ENCODE results near the gene GNG12. TPM values are rescaled to one million over a fixed set of nuclear protein-coding genes. Genes with fewer than 3 reads are reported as not detected.

GNG12 gene
- total RNA-seq, 8 experiments from 2014 or later: 8.6 to 146 (median 51.7) TPM

- ATAC-seq (replicated peaks in 6 of 8): no peak
- in situ Hi-C loops (cut with MboI; ENCODE audit: low pct_unique_long_range_greater_than_20kb in 2 of 9, low sequenced_read_pairs in 9 of 9, unreplicated experiment in 9 of 9): no loop called here
- no peak overlapping the region for H3K27ac ChIP-seq
- H3K4me1 ChIP-seq (replicated peaks in 1 of 2): peaks cover 10 to 25% of the 10 kb centered on the region in 2 donors
- H3K4me3 ChIP-seq: no peak overlapping the region
- WGBS, 10 experiments: 71 to 95% (median 82%) methylated on average over 1 to 7 of the region's 7 CpGs
Observed at GRCh38 chr1:67788904-67789303, 44.4 kb downstream of the GNG12 start.

GRCh38 chr1:67788238-67788790, 45.0 kb downstream of the GNG12 start:
- in situ Hi-C loops (cut with MboI; ENCODE audit: low pct_unique_long_range_greater_than_20kb in 2 of 9, low sequenced_read_pairs in 9 of 9, unreplicated experiment in 9 of 9): no loop called here
- Histone ChIP-seq H3K4me1 (replicated peaks in 1 of 2) (peaks cover 10 to 19% of the 10 kb centered on the region in 2 donors), H3K27ac (no peak overlapping the region), H3K4me3 (no peak overlapping the region)
- peak in 2 of 8 experiments; percentile 24 to 51 for ATAC-seq (replicated peaks in 6 of 8)
- 33 to 100% (median 77%) methylated on average over 3 to 5 of the region's 5 CpGs; no CpG with 5 or more reads in 1 of the 10 experiments for WGBS, 10 experiments

GRCh38 chr1:67787746-67788145, 45.5 kb downstream of the GNG12 start:
- H3K4me1 ChIP-seq (replicated peaks in 1 of 2): peaks cover 5 to 15% of the 10 kb centered on the region in 2 donors
- H3K4me3 ChIP-seq: no peak overlapping the region
- H3K27ac ChIP-seq: no peak overlapping the region
- WGBS, 10 experiments: 44 to 100% (median 89%) methylated on average over 1 to 2 of the region's 2 CpGs; no CpG with 5 or more reads in 2 of the 10 experiments
- in situ Hi-C loops (cut with MboI; ENCODE audit: low pct_unique_long_range_greater_than_20kb in 2 of 9, low sequenced_read_pairs in 9 of 9, unreplicated experiment in 9 of 9): no loop called here
- ATAC-seq (replicated peaks in 6 of 8): peak in 1 of 8 experiments; percentile 17

GRCh38 chr1:67785847-67786753, 47.2 kb downstream of the GNG12 start:
- 13 to 100% (median 87%) methylated on average over 1 to 4 of the region's 4 CpGs; no CpG with 5 or more reads in 1 of the 10 experiments for WGBS, 10 experiments
- in situ Hi-C loops (cut with MboI; ENCODE audit: low pct_unique_long_range_greater_than_20kb in 2 of 9, low sequenced_read_pairs in 9 of 9, unreplicated experiment in 9 of 9): no loop called here
- H3K4me1 ChIP-seq (replicated peaks in 1 of 2): no peaks in the 10 kb centered on the region
- no peak for ATAC-seq (replicated peaks in 6 of 8)
- no peak overlapping the region for H3K4me3 ChIP-seq
- no peak overlapping the region for H3K27ac ChIP-seq

DNA sequence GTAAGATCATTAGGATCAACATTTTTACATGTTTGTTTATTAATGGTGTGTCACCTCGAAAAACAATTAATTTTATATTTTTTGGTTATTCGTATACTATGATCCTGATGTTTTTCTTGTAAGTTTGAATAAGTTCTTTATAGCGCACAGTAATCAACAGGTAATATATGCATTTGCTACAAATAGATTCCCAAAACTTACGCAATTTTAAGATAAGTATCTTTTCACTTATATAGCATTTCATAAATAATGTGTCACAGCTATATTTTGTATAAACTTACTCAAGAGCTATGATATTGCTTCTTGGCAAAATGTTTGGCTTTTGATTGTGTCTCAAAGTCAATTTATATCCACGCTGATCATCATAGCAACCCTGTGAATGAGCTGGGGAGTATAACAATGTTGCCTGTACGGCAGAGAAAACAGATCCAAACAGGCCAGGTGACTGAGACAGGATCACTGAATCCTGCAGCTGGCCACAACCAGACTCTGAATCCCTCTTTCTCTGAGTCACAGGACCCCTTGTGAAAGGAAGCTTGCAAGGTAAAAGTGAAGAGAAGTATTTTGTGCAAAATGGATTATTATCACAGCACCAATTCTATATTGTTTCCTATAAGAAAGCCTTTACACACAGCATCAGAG, 48.6 kb downstream of the GNG12 start:
- in situ Hi-C loops (cut with MboI; ENCODE audit: low pct_unique_long_range_greater_than_20kb in 2 of 9, low sequenced_read_pairs in 9 of 9, unreplicated experiment in 9 of 9): no loop called here
- WGBS, 10 experiments: 86 to 100% (median 94%) methylated on average over 1 to 6 of the region's 6 CpGs
- Histone ChIP-seq H3K4me3 (no peak overlapping the region), H3K27ac (no peak overlapping the region), H3K4me1 (replicated peaks in 1 of 2) (no peaks in the 10 kb centered on the region)
- peak in 1 of 8 experiments; percentile 49 for ATAC-seq (replicated peaks in 6 of 8)

DNA sequence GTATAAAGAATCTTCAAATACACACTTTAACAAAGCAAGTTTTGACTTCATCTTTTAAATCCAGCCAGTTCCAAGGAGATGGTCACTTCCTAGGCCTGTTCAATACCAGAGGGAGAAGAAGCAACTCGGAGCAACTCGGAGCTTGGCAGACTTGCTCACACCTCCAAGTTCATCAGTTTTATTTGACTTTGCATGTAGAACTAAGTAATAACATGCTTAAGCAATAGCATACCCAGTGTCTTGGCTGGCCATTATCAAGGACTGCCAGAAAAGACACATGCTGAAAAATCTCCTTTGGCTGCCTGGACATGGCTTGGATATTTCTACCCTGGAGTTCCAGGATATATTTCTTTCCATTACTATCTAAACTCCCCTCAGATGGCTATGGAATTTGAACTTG, 52.6 kb downstream of the GNG12 start:
- in situ Hi-C loops (cut with MboI; ENCODE audit: low pct_unique_long_range_greater_than_20kb in 2 of 9, low sequenced_read_pairs in 9 of 9, unreplicated experiment in 9 of 9): no loop called here
- no peak overlapping the region for H3K4me3 ChIP-seq
- H3K4me1 ChIP-seq (replicated peaks in 1 of 2): no peaks in the 10 kb centered on the region
- ATAC-seq (replicated peaks in 6 of 8): no peak
- no peak overlapping the region for H3K27ac ChIP-seq
- WGBS, 10 experiments: 50 to 100% (median 92%) methylated on average over 1 to 2 of the region's 2 CpGs; no CpG with 5 or more reads in 2 of the 10 experiments

- in situ Hi-C loops (cut with MboI; ENCODE audit: low pct_unique_long_range_greater_than_20kb in 2 of 9, low sequenced_read_pairs in 9 of 9, unreplicated experiment in 9 of 9): loop anchor here in 1 of 9 experiments (10.0 kb wide), 1 partner anchor 47 kb away; no protein-coding TSS in a partner anchor
- no peak overlapping the region for H3K4me3 ChIP-seq
- no peak overlapping the region for H3K27ac ChIP-seq
- 18 to 98% (median 61%) methylated on average over 3 to 4 of the region's 4 CpGs; no CpG with 5 or more reads in 1 of the 10 experiments for WGBS, 10 experiments
- no peaks in the 10 kb centered on the region for H3K4me1 ChIP-seq (replicated peaks in 1 of 2)
- ATAC-seq (replicated peaks in 6 of 8): peak in 1 of 8 experiments; percentile 29
Observed at GRCh38 chr1:67777440-67777839, 55.8 kb downstream of the GNG12 start.

GRCh38 chr1:67777016-67777415, 56.3 kb downstream of the GNG12 start:
- no peak for ATAC-seq (replicated peaks in 6 of 8)
- Histone ChIP-seq H3K4me3 (no peak overlapping the region), H3K27ac (no peak overlapping the region), H3K4me1 (replicated peaks in 1 of 2) (no peaks in the 10 kb centered on the region)
- in situ Hi-C loops (cut with MboI; ENCODE audit: low pct_unique_long_range_greater_than_20kb in 2 of 9, low sequenced_read_pairs in 9 of 9, unreplicated experiment in 9 of 9): loop anchor here in 1 of 9 experiments (10.0 kb wide), 1 partner anchor 48 kb away; no protein-coding TSS in a partner anchor

- ATAC-seq (replicated peaks in 6 of 8): no peak
- whole genome bisulfite sequencing, 10 experiments: 80 to 100% (median 93%) methylated on average over 1 to 4 of the region's 4 CpGs; no CpG with 5 or more reads in 1 of the 10 experiments
- Histone ChIP-seq H3K27ac (no peak overlapping the region), H3K4me1 (replicated peaks in 1 of 2) (no peaks in the 10 kb centered on the region), H3K4me3 (no peak overlapping the region)
- in situ Hi-C loops (cut with MboI; ENCODE audit: low pct_unique_long_range_greater_than_20kb in 2 of 9, low sequenced_read_pairs in 9 of 9, unreplicated experiment in 9 of 9): loop anchor here in 4 of 9 experiments (10.0 to 25.0 kb wide), 3 partner anchors 51 to 339 kb away; no protein-coding TSS in a partner anchor
Observed at GRCh38 chr1:67773462-67773861, 59.8 kb downstream of the GNG12 start.

GRCh38 chr1:67771749-67772148, 61.5 kb downstream of the GNG12 start:
- 0 to 75% (median 0%) methylated on average over 1 of the region's 1 CpG; no CpG with 5 or more reads in 3 of the 10 experiments for WGBS, 10 experiments
- H3K4me3 ChIP-seq: no peak overlapping the region
- ATAC-seq (replicated peaks in 6 of 8): peak in 2 of 8 experiments; percentile 38 to 75
- no peak overlapping the region for H3K27ac ChIP-seq
- in situ Hi-C loops (cut with MboI; ENCODE audit: low pct_unique_long_range_greater_than_20kb in 2 of 9, low sequenced_read_pairs in 9 of 9, unreplicated experiment in 9 of 9): loop anchor here in 4 of 9 experiments (10.0 to 25.0 kb wide), 3 partner anchors 53 to 341 kb away; no protein-coding TSS in a partner anchor
- H3K4me1 ChIP-seq (replicated peaks in 1 of 2): peaks cover 2 to 4% of the 10 kb centered on the region in 2 donors

DNA sequence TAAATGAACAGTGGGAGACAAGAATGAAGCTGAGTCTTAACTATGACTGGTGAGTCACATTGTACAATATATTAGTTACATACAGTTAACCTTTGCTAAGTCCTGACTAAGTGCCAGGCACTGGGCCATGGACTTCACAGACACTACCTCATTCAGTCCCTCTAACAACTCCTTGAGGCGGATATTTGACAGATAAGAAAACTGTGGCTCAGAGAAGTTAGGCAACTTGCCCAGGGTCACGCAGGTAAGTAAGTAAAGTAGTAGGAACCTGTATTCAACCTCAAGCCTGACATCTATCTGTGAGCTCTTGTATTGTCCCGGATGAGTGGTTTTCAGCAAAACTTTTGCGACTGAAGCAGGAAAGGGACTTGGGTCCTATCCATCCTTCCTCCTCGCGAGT, 62.1 kb downstream of the GNG12 start:
- Histone ChIP-seq H3K4me1 (replicated peaks in 1 of 2) (peaks cover 7 to 9% of the 10 kb centered on the region in 2 donors), H3K4me3 (no peak overlapping the region), H3K27ac (no peak overlapping the region)
- WGBS, 10 experiments: 67 to 100% (median 90%) methylated on average over 2 to 6 of the region's 6 CpGs
- peak in 1 of 8 experiments; percentile 6 for ATAC-seq (replicated peaks in 6 of 8)
- in situ Hi-C loops (cut with MboI; ENCODE audit: low pct_unique_long_range_greater_than_20kb in 2 of 9, low sequenced_read_pairs in 9 of 9, unreplicated experiment in 9 of 9): loop anchor here in 4 of 9 experiments (10.0 to 25.0 kb wide), 3 partner anchors 54 to 341 kb away; no protein-coding TSS in a partner anchor

DNA sequence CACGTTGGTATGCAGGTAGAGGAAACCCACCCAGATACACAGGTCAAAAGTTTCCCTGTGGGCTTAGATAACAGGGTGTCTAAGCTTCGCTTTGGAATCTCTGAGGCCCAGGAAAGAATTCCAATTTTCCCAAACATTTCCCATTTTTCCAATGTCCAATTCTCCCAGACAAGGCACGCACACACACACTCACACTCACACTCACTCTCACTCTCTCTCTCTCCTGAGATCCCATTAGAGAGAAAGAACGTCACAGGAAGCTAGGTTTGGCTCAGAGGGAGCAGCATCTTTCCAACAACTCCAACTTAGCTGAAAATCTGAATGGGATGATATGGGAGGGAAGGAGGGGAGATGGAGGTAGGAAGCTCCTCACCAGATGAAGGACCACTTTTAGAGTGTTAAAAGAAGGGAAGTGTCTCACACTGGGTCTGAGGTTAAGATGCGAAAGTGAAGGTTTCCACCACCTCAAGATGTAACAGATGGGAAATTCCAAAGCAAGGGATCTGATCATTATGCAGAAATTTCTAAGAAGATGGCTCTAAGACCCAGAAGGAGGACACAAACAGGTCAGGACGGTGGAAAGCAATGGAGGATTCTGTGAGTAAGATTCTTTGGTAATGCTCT, 63.5 kb downstream of the GNG12 start:
- Histone ChIP-seq H3K4me3 (no peak overlapping the region), H3K4me1 (replicated peaks in 1 of 2) (peaks cover 8 to 16% of the 10 kb centered on the region in 2 donors), H3K27ac (no peak overlapping the region)
- ATAC-seq (replicated peaks in 6 of 8): no peak
- 73 to 100% (median 90%) methylated on average over 1 to 6 of the region's 6 CpGs; no CpG with 5 or more reads in 1 of the 10 experiments for WGBS, 10 experiments
- in situ Hi-C loops (cut with MboI; ENCODE audit: low pct_unique_long_range_greater_than_20kb in 2 of 9, low sequenced_read_pairs in 9 of 9, unreplicated experiment in 9 of 9): loop anchor here in 7 of 9 experiments (10.0 to 25.0 kb wide), 7 partner anchors 55 to 343 kb away; no protein-coding TSS in a partner anchor

Measured in motor neuron (in vitro differentiated cells).